DMS79 (cell line): ENCODE measurements around the gene TMEM130.
A peak's percentile ranks its signal among the peaks of the same experiment; 100 is the strongest.

ENCODE experiments used
- DNase-seq: peaks from one replicate; lab custom pipeline; 2025; lab: John Stamatoyannopoulos, UW

The TMEM130 gene

GRCh38 chr7:98869597-98870120 is at the start of gene TMEM130:
Gene TMEM130 (minus strand): TSS chr7:98870014. CDS start chr7:98869861, 153 bp downstream.
- no peak for DNase-seq

DNA sequence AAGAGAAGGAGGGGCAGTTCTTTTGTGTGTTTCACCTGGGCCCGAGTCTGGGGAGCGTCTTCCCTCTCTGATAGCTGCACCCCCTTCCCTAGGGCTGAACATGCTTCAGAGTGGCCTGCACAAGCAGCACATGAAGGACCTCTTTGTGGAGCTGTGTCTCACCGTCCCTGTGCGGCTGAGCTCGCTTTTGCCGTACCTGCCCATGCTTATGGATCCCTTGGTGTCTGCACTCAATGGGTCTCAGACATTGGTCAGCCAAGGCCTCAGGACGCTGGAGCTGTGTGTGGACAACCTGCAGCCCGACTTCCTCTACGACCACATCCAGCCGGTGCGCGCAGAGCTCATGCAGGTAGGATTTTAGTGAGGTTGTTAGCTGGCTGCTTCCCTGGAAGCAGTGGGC is 47.5 kb upstream of the TMEM130 start:
- no peak for DNase-seq

- no peak for DNase-seq
Measured at GRCh38 chr7:98913612-98914011, 43.8 kb upstream of the TMEM130 start.

GRCh38 chr7:98913026-98913425 is 43.2 kb upstream of the TMEM130 start:
- no peak for DNase-seq

DNA sequence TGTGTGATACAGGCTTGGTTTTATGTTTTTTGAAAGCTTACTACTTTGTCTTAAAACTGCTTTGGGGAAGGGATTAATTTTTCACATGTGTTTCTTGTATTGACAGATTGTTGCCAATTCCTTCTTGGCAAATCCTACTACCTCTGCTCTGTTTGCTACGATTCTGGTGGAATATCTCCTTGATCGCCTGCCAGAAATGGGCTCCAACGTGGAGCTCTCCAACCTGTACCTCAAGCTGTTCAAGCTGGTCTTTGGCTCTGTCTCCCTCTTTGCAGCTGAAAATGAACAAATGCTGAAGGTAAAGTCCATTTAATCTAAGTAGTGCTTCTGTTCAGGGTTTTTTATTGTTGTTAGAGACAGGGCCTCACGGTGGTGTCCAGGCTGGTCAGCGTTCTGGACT is 42.1 kb upstream of the TMEM130 start:
- DNase-seq = no peak

DNA sequence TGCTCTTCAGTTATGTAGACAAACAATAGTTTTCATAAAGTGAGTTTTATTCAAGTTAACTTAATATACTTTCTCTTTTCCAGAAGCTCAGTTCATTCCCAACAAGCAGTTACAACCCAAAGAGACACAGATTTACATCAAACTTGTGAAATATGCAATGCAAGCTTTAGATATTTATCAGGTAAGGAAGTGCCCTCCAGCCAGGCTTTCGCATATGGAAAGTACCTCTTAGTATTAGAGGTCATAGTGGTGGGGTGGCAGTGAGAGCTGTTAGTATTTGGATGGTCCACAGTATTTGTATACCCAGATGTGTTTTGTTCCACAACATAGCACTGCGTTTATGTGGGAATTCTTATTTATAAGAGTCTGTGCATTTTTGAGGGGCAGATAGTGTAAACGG is 40.6 kb upstream of the TMEM130 start:
- DNase-seq = no peak

DNA sequence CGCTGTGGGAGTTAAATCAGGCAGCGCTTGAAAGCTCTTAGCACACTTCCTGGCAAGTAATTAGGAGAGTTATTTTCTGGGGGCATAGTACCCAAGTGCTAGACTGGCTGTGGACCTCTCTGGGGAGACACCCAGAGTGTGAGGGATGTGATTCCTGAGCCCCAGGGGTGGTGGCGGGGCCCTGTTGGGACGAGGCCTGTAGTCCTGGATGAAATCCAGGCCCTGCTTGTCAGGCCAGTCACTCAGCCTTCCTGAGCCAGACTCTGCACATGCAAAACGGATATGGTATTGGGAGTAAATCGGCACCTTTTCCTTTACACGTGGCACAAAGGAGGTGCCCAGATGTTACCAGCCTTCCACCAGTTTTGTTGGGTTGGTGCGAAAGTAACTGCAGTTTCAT is 39.7 kb upstream of the TMEM130 start:
- no peak for DNase-seq

DNA sequence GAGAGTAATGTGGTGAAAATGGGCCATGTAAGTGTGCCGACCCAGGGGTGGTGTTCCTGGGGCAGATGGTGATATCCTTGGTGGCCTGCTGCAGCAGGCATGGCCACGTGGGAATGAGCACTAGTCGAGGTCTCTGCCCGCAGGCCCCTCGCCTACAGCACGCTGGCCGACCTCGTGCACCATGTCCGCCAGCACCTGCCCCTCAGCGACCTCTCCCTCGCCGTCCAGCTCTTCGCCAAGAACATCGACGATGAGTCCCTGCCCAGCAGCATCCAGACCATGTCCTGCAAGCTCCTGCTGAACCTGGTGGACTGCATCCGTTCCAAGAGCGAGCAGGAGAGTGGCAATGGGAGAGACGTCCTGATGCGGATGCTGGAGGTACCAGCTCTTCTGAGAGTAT is 38.8 kb upstream of the TMEM130 start:
- no peak for DNase-seq

GRCh38 chr7:98907570-98907969 is 37.8 kb upstream of the TMEM130 start:
- no peak for DNase-seq

DNA sequence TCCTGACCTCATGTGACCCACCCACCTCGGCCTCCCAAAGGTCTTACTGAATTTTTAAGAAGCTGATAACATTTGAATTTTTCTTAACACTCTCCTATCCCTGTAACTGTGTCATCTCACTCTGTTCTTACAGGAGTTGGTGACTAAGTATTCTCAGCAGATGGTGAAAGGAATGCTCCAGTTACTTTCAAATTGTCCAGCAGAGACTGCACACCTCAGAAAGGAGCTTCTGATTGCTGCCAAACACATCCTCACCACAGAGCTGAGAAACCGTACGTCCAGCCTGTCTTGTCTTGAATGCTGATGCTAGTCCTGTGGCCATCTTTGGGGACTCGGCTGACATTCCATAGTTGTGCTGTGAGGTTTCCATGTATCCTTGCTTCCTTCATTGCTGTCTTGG is 33.4 kb upstream of the TMEM130 start:
- no peak for DNase-seq

DNA sequence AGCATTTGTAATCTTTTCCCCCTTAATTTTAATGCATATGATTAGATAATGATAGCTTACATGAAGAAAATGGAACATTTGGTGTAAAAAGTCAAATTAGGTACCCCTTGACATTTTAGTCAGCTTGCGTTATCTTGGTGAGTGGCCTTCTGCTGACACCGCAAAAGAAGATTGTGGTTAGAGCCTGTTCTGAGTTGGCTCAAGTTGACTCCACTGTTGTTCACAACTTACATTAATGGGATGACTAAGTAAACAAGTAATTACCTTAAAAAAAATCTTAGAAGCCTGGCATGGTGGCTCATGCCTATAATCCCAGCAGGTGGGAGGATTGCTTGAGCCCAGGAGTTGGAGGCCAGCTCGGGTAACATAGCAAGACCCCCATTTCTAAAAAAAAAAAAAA is 32.7 kb upstream of the TMEM130 start:
- DNase-seq = peak; percentile 82

GRCh38 chr7:98900815-98901214 is 31.0 kb upstream of the TMEM130 start:
- no peak for DNase-seq

GRCh38 chr7:98899816-98900215 is 30.0 kb upstream of the TMEM130 start:
- DNase-seq = no peak

DNA sequence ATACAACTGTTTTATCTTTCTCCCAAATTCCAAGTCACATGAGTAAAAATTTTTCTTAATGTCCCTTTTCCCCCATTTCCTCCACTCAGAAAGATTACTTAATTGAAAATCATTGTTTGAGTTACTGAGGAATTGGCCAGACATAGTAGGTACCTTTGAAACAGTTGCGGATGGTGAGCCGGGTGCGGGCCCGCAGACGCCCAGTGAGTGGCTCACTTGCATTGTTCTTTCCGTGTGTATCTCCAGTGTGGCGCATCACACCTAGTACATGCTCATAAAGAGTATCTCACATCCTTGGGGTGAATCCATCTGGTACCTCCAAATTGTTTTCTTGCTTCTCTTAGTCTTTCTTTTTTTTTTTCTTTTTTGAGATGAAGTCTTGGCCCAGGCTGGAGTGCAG is 22.8 kb upstream of the TMEM130 start:
- no peak for DNase-seq

- no peak for DNase-seq
Measured at GRCh38 chr7:98887038-98887437, 17.2 kb upstream of the TMEM130 start.

DNA sequence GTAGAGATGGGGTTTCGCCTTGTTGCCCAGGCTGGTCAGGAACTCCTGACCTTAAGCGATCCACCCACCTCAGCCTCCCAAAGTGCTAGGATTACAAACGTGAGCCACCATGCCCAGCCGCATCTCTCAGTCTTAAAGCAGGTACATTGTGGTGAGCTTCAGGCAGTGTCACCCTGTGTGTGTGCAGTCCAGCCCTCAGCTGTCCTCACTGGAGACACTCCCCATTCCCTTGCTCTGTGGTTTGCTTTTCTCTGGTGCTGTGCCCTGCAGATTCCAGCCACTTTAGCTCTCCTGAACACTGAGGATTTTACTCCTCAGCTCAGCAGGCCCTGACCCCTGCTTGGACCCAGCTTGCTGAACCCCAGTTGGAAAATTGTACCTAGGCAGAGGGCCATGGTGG is 14.6 kb upstream of the TMEM130 start:
- DNase-seq = no peak

- DNase-seq = no peak
Measured at GRCh38 chr7:98881561-98882315, 11.9 kb upstream of the TMEM130 start.

DNA sequence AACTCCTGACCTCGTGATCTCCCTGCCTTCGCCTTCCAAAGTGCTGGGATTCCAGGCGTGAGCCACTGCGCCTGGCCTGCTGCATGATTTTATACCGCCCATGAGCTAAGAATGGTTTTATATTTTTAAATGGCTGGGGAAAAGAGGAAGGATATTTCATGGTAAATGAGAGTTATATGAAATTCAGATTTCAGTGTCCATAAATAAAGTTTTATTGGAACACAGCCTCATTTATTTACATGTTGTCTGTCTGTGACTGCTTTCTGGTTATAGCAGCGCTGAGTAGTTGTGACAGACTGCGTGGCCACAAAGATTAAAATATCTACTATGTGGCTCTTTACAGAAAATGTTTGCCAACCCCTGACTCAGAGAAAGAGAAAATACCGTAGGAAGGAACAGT is 10.7 kb upstream of the TMEM130 start:
- no peak for DNase-seq

GRCh38 chr7:98879979-98880315 is 10.1 kb upstream of the TMEM130 start:
- no peak for DNase-seq

DNA sequence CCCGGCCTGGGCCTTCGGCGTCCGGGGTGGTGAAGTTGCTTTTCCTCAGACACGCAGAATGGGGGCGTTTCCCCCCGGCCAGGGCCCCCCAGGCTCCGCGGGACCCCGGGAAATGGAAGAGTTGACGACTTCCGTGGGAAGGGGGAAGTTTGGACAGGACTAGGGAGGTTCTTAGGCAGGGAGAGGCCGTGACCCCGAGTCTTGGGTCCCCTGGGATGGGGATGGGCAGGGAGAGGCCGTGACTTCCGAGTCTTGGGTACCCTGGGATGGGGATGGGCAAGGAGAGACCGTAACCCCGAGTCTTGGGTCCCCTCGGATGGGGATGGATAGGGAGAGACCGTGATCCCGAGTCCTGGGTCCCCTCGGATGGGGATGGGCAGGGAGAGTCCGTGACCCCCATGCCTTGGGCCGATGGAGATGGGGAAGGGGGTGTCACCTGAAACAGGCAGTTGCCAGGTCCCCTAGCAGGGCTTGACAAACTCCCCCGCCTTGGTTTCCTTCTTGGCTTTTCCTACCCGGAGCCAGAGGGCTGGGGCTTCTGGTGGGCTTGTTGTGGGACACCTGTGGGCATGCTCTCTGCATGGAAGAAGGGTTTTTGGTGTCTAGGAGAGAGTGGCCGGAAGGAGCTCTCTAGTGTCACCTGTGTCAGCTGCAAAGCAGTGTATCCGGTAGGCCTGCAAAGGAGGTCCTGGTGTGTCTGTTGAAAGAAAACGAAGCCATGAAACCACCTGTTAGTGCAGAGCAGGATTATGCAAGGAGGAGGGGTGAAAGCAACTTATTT is 9.6 kb upstream of the TMEM130 start:
- DNase-seq = peak; percentile 6

- DNase-seq = peak; percentile 16
Measured at GRCh38 chr7:98878365-98879197, 8.8 kb upstream of the TMEM130 start, which contains the start of gene TRRAP. Gene TRRAP (plus strand): TSS chr7:98878532. CDS start chr7:98881151, 2,619 bp downstream.

GRCh38 chr7:98877692-98878364 is 8.0 kb upstream of the TMEM130 start:
- DNase-seq = no peak
